Trophoblast cell (in vitro differentiated cells and primary cell): ENCODE results near the gene CCDC17.

ENCODE experiments used
- DNase-seq, 2 donors: peaks; one replicate each; pipeline ENCODE4 v3.0.0-alpha.2; 2016
- H2AFZ ChIP-seq: 2 replicates; pipeline ENCODE4 v1.6.1; 2013; ENCODE audit warnings: low read length, moderate library complexity, mild to moderate bottlenecking; ENCODE audit not compliant: insufficient read depth, poor library complexity
- H2AK5ac ChIP-seq: 2 replicates; pipeline ENCODE4 v1.6.1; 2013; ENCODE audit warnings: mild to moderate bottlenecking, low read length
- H2BK120ac ChIP-seq: 2 replicates; pipeline ENCODE4 v1.6.1; 2013; ENCODE audit warnings: low read length, mild to moderate bottlenecking, moderate library complexity; ENCODE audit not compliant: insufficient read depth, poor library complexity
- H2BK12ac ChIP-seq: 2 replicates; pipeline ENCODE4 v1.6.1; 2013; ENCODE audit warnings: mild to moderate bottlenecking, low read length, moderate library complexity
- H2BK5ac ChIP-seq: 2 replicates; pipeline ENCODE4 v1.6.1; 2013; ENCODE audit warnings: low read length, low read depth, moderate library complexity, mild to moderate bottlenecking; ENCODE audit not compliant: poor library complexity
- H3K14ac ChIP-seq: 2 replicates; pipeline ENCODE4 v1.6.1; 2013; ENCODE audit warnings: mild to moderate bottlenecking, low read length
- H3K18ac ChIP-seq: 2 replicates; pipeline ENCODE4 v1.6.1; 2013; ENCODE audit warnings: mild to moderate bottlenecking, low read length
- H3K23ac ChIP-seq: 2 replicates; pipeline ENCODE4 v1.6.1; 2013; ENCODE audit warnings: low read length
- H3K27ac ChIP-seq: 2 replicates; pipeline ENCODE4 v1.5.1; 2013; ENCODE audit warnings: low read depth, mild to moderate bottlenecking, inconsistent platforms, low read length, moderate library complexity
- H3K27me3 ChIP-seq: 2 replicates; pipeline ENCODE4 v1.6.1; 2013; ENCODE audit warnings: inconsistent platforms, mild to moderate bottlenecking, low read length, moderate library complexity; ENCODE audit not compliant: insufficient read depth
- H3K36me3 ChIP-seq, 2 experiments: 1 replicate in 1 of 2; 2 replicates in 1 of 2; pipeline ENCODE4 v1.6.1; 2013; ENCODE audit warnings: low read length in 2 of 2, mild to moderate bottlenecking in 2 of 2, moderate library complexity in 1 of 2; ENCODE audit not compliant: insufficient read depth in 2 of 2, control insufficient read depth in 1 of 2
- H3K4ac ChIP-seq: 2 replicates; pipeline ENCODE4 v1.6.1; 2013; ENCODE audit warnings: low read depth, mild to moderate bottlenecking, low read length, moderate library complexity
- H3K4me1 ChIP-seq, 2 experiments: 1 replicate in 1 of 2; 2 replicates in 1 of 2; pipeline ENCODE4 v1.6.1; 2013; ENCODE audit warnings: low read length in 2 of 2, mild to moderate bottlenecking in 2 of 2, moderate library complexity in 1 of 2; ENCODE audit not compliant: insufficient read depth in 2 of 2, control insufficient read depth in 1 of 2
- H3K4me2 ChIP-seq: 2 replicates; pipeline ENCODE4 v1.6.1; 2013; ENCODE audit warnings: inconsistent platforms, mild to moderate bottlenecking, low read length, moderate library complexity
- H3K4me3 ChIP-seq: 2 replicates; pipeline ENCODE4 v1.5.1; 2013; ENCODE audit warnings: mild to moderate bottlenecking, low read depth, low read length, inconsistent platforms
- H3K79me1 ChIP-seq: one replicate; pipeline ENCODE4 v1.6.1; 2013; ENCODE audit warnings: low read length
- H3K79me2 ChIP-seq: 2 replicates; pipeline ENCODE4 v1.6.1; 2013; ENCODE audit warnings: low read length, mild to moderate bottlenecking; ENCODE audit not compliant: control insufficient read depth, insufficient read depth, poor library complexity
- H3K9ac ChIP-seq: 2 replicates; pipeline ENCODE4 v1.6.1; 2013; ENCODE audit warnings: mild to moderate bottlenecking, low read length
- H3K9me3 ChIP-seq: 2 replicates; pipeline ENCODE4 v1.6.1; 2013; ENCODE audit warnings: low read depth, mild to moderate bottlenecking, control low read depth, inconsistent platforms, low read length; ENCODE audit not compliant: insufficient read depth
- H4K12ac ChIP-seq: 2 replicates; pipeline ENCODE4 v1.6.1; 2013; ENCODE audit warnings: low read depth, mild to moderate bottlenecking, low read length, moderate library complexity
- H4K8ac ChIP-seq: 2 replicates; pipeline ENCODE4 v1.6.1; 2013; ENCODE audit warnings: low read depth, mild to moderate bottlenecking, low read length, moderate library complexity
- H4K91ac ChIP-seq: one replicate; pipeline ENCODE4 v1.6.1; 2013; ENCODE audit warnings: low read depth, mild to moderate bottlenecking, low read length, moderate library complexity
- WGBS: extraction: QIAGEN DNeasy Blood & Tissue Kit; methylation state at CpG from one replicate; pipeline ENCODE4 v1.1.7; 2013; ENCODE audit warnings: missing lambda C conversion rate; ENCODE audit not compliant: insufficient read length, insufficient coverage; ENCODE audit errors: extremely low coverage; 5-methylcytosine and 5-hydroxymethylcytosine counted together

Gene CCDC17

GRCh38 chr1:45585110-45585426 is 38.8 kb downstream of the CCDC17 start:
- Histone ChIP-seq H4K12ac (no peak overlapping the region), H3K79me1 (peaks cover 9% of the 10 kb centered on the region), H3K9ac (peak overlapping the region; percentile 44), H3K14ac (no peak overlapping the region), H3K79me2 (peaks cover 32% of the 10 kb centered on the region), H3K4me1 (peaks cover 3 to 8% of the 10 kb centered on the region in 2 experiments), H3K4me3 (peak overlapping the region; percentile 100), H3K36me3 (peaks cover 0 to 4% of the 10 kb centered on the region in 2 experiments), H4K8ac (no peak overlapping the region), H3K23ac (no peak overlapping the region), H2BK5ac (no peak overlapping the region), H3K4me2 (peak overlapping the region; percentile 73), H3K9me3 (peaks cover 2% of the 10 kb centered on the region), H2BK120ac (no peak overlapping the region), H3K27me3 (no peaks in the 10 kb centered on the region), H3K27ac (no peak overlapping the region), H2AK5ac (no peak overlapping the region), H4K91ac (no peak overlapping the region), H3K18ac (no peak overlapping the region), H2BK12ac (no peak overlapping the region), H2AFZ (no peak overlapping the region), H3K4ac (peak overlapping the region; percentile 89)
- no peak for DNase-seq
- WGBS, result no CpG with 5 or more reads among the region's 5 CpGs

- Histone ChIP-seq H3K4me3 (peak overlapping the region; percentile 100), H3K79me1 (peaks cover 9% of the 10 kb centered on the region), H2AK5ac (peak overlapping the region; percentile 98), H3K27me3 (no peaks in the 10 kb centered on the region), H3K9ac (peak overlapping the region; percentile 99), H2BK12ac (no peak overlapping the region), H3K14ac (peak overlapping the region; percentile 97), H2AFZ (peak overlapping the region; percentile 77), H3K4me2 (peak overlapping the region; percentile 80), H4K91ac (peak overlapping the region; percentile 81), H2BK120ac (peak overlapping the region; percentile 74), H3K27ac (peak overlapping the region; percentile 81), H3K9me3 (peaks cover 2% of the 10 kb centered on the region), H3K23ac (no peak overlapping the region), H3K79me2 (peaks cover 32% of the 10 kb centered on the region), H2BK5ac (peak overlapping the region; percentile 78), H3K4ac (peak overlapping the region; percentile 71), H3K4me1 (peaks cover 3 to 8% of the 10 kb centered on the region in 2 experiments), H4K12ac (peak overlapping the region; percentile 79), H4K8ac (peak overlapping the region; percentile 83), H3K36me3 (peaks cover 0 to 4% of the 10 kb centered on the region in 2 experiments), H3K18ac (peak overlapping the region; percentile 95)
- no CpG with 5 or more reads among the region's 59 CpGs for WGBS
- peak; percentile 85 to 93 for DNase-seq
Measured at GRCh38 chr1:45584351-45585109, 39.3 kb downstream of the CCDC17 start.

GRCh38 chr1:45583666-45584350 is 40.0 kb downstream of the CCDC17 start, which contains the start of gene NASP:
NASP (plus strand) TSS chr1:45584041; CDS start chr1:45584147, 106 bp downstream.
- Histone ChIP-seq H3K4me3 (peak within 1 kb of the TSS; percentile 100), H4K8ac (peak within 1 kb of the TSS; percentile 83), H3K4me2 (peak within 1 kb of the TSS; percentile 80), H4K91ac (peak within 1 kb of the TSS; percentile 81), H2AK5ac (peak within 1 kb of the TSS; percentile 98), H3K79me1 (peaks cover 9% of the 10 kb centered on the region), H3K4ac (peak within 1 kb of the TSS; percentile 82), H3K9ac (peak within 1 kb of the TSS; percentile 99), H4K12ac (peak within 1 kb of the TSS; percentile 79), H3K14ac (peak within 1 kb of the TSS; percentile 97), H2AFZ (peak within 1 kb of the TSS; percentile 77), H2BK120ac (peak within 1 kb of the TSS; percentile 74), H3K4me1 (peaks cover 3 to 8% of the 10 kb centered on the region in 2 experiments), H3K27me3 (no peaks in the 10 kb centered on the region), H3K18ac (peak within 1 kb of the TSS; percentile 95), H2BK5ac (peak within 1 kb of the TSS; percentile 78), H3K23ac (no peak within 1 kb of the TSS), H3K9me3 (peaks cover 2% of the 10 kb centered on the region), H3K27ac (peak within 1 kb of the TSS; percentile 81), H3K36me3 (peaks cover 0 to 4% of the 10 kb centered on the region in 2 experiments), H2BK12ac (peak within 1 kb of the TSS; percentile 15), H3K79me2 (peaks cover 29% of the 10 kb centered on the region)
- no CpG with 5 or more reads among the region's 41 CpGs for WGBS
- peak; percentile 83 to 94 for DNase-seq

GRCh38 chr1:45583264-45583665 is 40.6 kb downstream of the CCDC17 start:
- H3K18ac ChIP-seq, result no peak overlapping the region
- H3K79me1 ChIP-seq, result peaks cover 9% of the 10 kb centered on the region
- peaks cover 0 to 4% of the 10 kb centered on the region in 2 experiments for H3K36me3 ChIP-seq
- no CpG with 5 or more reads among the region's 19 CpGs for WGBS
- DNase-seq, result peak; percentile 97 to 98
- H4K12ac ChIP-seq, result no peak overlapping the region
- H4K91ac ChIP-seq, result no peak overlapping the region
- no peaks in the 10 kb centered on the region for H3K27me3 ChIP-seq
- no peak overlapping the region for H3K23ac ChIP-seq
- H4K8ac ChIP-seq, result peak overlapping the region; percentile 56
- peak overlapping the region; percentile 25 for H3K14ac ChIP-seq
- H2BK5ac ChIP-seq, result peak overlapping the region; percentile 70
- peaks cover 26% of the 10 kb centered on the region for H3K79me2 ChIP-seq
- no peak overlapping the region for H2AK5ac ChIP-seq
- peaks cover 2% of the 10 kb centered on the region for H3K9me3 ChIP-seq
- peak overlapping the region; percentile 70 for H3K9ac ChIP-seq
- H2BK120ac ChIP-seq, result peak overlapping the region; percentile 36
- H2BK12ac ChIP-seq, result peak overlapping the region; percentile 15
- peak overlapping the region; percentile 80 for H3K4me2 ChIP-seq
- no peak overlapping the region for H3K4ac ChIP-seq
- peak overlapping the region; percentile 77 for H2AFZ ChIP-seq
- H3K4me1 ChIP-seq, result peaks cover 3 to 8% of the 10 kb centered on the region in 2 experiments
- peak overlapping the region; percentile 42 for H3K27ac ChIP-seq
- H3K4me3 ChIP-seq, result peak overlapping the region; percentile 81
